GM12875 (cell line): ENCODE results near the gene LMTK2.
A peak's percentile ranks its signal among the peaks of the same experiment; 100 is the strongest.

Experiments used
- H3K4me3 ChIP-seq: one replicate; pipeline ENCODE4 v1.5.1; 2011; ENCODE audit warnings: low read depth, low read length, control low read depth
- TF ChIP-seq, protein P1 (sequence below): IDR thresholded peaks from 2 replicates; pipeline ENCODE4 v1.5.1; 2011; ENCODE audit warnings: low read depth, mild to moderate bottlenecking, control low read depth, inconsistent platforms, low read length, moderate library complexity, borderline replicate concordance; ENCODE audit not compliant: insufficient read depth

LMTK2 gene

GRCh38 chr7:98102170-98102569 lies 4.5 kb upstream of the LMTK2 start:
- TF ChIP-seq, protein P1, sequence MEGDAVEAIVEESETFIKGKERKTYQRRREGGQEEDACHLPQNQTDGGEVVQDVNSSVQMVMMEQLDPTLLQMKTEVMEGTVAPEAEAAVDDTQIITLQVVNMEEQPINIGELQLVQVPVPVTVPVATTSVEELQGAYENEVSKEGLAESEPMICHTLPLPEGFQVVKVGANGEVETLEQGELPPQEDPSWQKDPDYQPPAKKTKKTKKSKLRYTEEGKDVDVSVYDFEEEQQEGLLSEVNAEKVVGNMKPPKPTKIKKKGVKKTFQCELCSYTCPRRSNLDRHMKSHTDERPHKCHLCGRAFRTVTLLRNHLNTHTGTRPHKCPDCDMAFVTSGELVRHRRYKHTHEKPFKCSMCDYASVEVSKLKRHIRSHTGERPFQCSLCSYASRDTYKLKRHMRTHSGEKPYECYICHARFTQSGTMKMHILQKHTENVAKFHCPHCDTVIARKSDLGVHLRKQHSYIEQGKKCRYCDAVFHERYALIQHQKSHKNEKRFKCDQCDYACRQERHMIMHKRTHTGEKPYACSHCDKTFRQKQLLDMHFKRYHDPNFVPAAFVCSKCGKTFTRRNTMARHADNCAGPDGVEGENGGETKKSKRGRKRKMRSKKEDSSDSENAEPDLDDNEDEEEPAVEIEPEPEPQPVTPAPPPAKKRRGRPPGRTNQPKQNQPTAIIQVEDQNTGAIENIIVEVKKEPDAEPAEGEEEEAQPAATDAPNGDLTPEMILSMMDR: no peak
- no peak overlapping the region for H3K4me3 ChIP-seq

DNA sequence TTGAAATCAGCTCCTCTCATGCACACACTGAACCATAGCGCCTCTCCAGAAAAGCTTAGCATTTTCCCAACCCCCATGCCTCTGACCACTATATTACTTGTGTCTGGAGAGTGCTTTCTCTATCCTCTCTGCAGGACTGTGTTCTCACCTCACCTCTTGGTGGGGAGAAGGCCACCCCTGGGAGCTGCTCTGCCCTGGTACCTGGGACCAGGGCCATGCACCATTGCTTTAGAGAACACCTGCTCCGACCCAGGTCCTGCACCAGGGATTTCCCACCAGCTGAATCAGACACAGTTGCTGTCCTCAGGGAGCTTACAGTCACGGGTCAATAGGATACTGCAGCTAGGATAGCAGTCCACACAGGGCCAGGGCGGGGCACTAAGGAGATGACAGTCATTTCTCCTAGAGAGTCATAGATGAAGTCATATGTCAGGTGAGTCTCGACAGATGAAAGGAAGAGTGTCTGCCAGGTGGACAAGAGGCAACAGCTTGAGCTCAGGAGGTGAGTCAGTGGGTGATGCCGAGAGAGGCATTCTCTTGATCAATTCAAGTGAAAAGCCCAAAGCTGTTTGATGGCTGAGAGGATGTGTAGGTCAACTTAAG lies 619 bp upstream of the LMTK2 start:
- H3K4me3 ChIP-seq: no peak overlapping the region
- TF ChIP-seq, protein P1: no peak

GRCh38 chr7:98107313-98107721 lies 655 bp downstream of the LMTK2 start:
- TF ChIP-seq, protein P1: no peak

DNA sequence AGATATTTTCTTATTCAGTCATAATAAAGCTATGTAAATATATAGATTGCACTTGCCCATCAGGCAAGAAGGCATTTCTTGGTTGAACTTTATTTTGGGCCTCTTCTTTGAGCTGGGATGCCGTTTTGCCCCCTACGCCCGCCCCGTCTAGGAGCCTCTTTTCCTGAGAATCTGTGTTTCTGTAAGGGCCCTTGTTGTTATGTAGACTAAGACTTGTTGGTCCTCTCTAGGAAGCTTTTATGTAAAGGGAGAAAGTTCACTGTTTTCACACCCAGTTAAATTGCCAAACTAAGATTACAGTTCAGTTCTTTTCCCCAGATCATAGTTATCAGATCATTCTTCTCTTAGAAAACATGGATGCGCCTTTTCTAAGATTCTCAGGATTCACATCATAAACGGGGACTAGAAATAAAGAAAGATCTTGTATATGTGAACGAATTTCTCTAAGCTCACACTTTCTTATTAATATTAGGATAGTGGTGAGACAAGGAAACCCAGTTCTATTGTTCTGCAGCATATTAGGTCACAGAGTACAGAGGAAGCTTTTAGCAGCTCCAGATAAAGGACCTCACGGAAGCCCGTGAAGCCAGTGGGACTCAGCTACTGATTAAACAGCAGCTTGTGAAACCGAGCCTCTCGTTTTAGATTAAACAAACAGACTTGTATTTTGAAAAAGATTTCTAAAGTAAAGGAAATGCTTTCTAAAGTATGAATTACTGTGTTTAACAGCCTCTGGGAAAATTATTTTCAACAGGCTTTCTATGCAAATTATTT lies 3.8 kb downstream of the LMTK2 start:
- H3K4me3 ChIP-seq: no peak overlapping the region
- TF ChIP-seq, protein P1: no peak

More at GRCh38 chr7:98107313-98107721, 655 bp downstream of the LMTK2 start:
- H3K4me3 ChIP-seq: peak overlapping the region; percentile 99

DNA sequence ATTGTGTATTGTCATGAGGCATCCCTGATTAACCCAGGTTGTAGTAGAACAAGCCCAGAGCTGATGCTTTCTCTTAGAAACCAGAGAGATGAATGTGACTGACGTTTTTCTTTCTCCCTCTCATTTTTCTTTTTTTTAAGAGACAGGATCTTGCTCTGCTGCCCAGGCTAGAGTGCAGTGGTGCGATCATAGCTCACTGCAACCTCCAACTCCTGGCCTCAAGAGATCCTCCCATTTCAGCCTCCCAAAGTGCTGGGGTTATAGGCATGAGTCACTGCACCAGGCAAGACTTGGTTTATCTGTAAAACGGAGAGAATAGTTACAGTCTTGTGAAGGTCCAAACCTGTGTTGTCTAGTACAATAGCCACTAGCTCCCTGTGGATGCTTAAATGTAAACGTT lies 5.4 kb downstream of the LMTK2 start:
- no peak overlapping the region for H3K4me3 ChIP-seq
- TF ChIP-seq, protein P1: no peak

GRCh38 chr7:98115746-98116525 lies 9.3 kb downstream of the LMTK2 start:
- no peak overlapping the region for H3K4me3 ChIP-seq
- TF ChIP-seq, protein P1: no peak
